Endothelial cell (in vitro differentiated cells): Measurements from ENCODE around the gene IQSEC3. TPM values are rescaled to one million over a fixed set of nuclear protein-coding genes. Genes with fewer than 3 reads are reported as not detected.

ENCODE experiments used
- DNase-seq: peaks from one replicate; pipeline ENCODE4 v3.0.0; 2021; ENCODE audit warnings: low spot score
- H3K27ac Mint-ChIP-seq: one replicate; pipeline ENCODE4 v1.8.0; 2021; ENCODE audit warnings: mixed read lengths, inconsistent platforms; ENCODE audit not compliant: unreplicated experiment
- H3K27me3 Mint-ChIP-seq: one replicate; pipeline ENCODE4 v1.8.0; 2021; ENCODE audit warnings: mild to moderate bottlenecking, moderate library complexity, mixed read lengths, inconsistent platforms; ENCODE audit not compliant: unreplicated experiment
- H3K36me3 Mint-ChIP-seq: one replicate; pipeline ENCODE4 v1.8.0; 2021; ENCODE audit warnings: mild to moderate bottlenecking, low read depth, mixed read lengths, inconsistent platforms; ENCODE audit not compliant: unreplicated experiment
- H3K4me1 Mint-ChIP-seq: one replicate; pipeline ENCODE4 v1.8.0; 2021; ENCODE audit warnings: mild to moderate bottlenecking, mixed read lengths, inconsistent platforms; ENCODE audit not compliant: unreplicated experiment
- H3K4me3 Mint-ChIP-seq: one replicate; pipeline ENCODE4 v1.8.0; 2021; ENCODE audit warnings: mild to moderate bottlenecking, mixed read lengths, inconsistent platforms; ENCODE audit not compliant: unreplicated experiment
- H3K9me3 Mint-ChIP-seq: one replicate; pipeline ENCODE4 v1.8.0; 2021; ENCODE audit warnings: mixed read lengths, inconsistent platforms; ENCODE audit not compliant: unreplicated experiment
- CTCF ChIP-seq: fragments of 200-600 bp; sonication (generic); IDR thresholded peaks from one replicate; pipeline ENCODE4 v1.5.0; 2021; ENCODE audit warnings: antibody characterized with exemption; ENCODE audit not compliant: unreplicated experiment
- total RNA-seq: library from RNA; stranded (reverse); fragmentation: NEBNext Ultra II Directional; extraction: Animal tissue kit (Norgen Biotek cat#: 25700); gene quantifications from one replicate; pipeline ENCODE4 v1.2.1, GENCODE V29; 2021; ENCODE audit not compliant: unreplicated experiment

The IQSEC3 gene
- total RNA-seq, 1 donor from 2014 or later: 13.2 TPM

DNA sequence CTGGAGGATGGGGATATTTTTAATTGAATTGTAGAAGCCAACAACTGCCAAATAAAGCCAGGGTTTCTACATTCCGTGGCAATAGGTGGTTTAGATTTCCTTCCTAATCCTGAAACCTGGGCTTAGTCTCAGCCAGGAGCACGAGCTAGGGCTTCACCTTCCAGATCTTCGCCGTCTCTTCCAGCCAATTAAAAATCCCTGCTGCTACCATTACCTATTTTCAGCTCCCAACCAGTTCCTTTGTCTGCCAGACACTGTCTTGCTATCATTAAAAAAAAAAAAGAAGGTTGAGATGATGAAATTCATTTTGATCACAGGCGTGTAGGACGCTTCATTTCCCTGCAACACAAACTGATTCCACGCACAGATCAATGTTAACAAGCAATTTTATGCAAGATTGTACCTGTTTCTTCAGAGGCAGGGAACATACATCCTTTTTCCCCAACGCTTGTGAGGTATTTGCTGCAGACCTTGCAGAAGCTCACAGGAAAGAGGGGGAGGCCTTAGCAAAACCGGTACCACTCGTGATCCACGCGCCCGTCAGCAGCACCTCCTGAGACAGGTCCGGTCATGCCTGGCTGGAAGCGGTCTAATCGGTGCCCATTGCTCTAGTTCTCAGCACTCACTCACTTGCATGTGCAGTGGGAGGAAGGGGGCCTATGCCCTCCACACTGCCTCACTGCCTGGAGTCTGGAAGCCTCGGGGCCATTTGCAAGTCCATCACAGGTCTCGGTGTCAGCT lies 82.3 kb downstream of the IQSEC3 start:
- Mint-ChIP-seq H3K4me3 (no peak overlapping the region), H3K36me3 (peaks cover 4% of the 10 kb centered on the region), H3K27ac (no peak overlapping the region), H3K9me3 (no peaks in the 10 kb centered on the region), H3K27me3 (peaks cover 8% of the 10 kb centered on the region), H3K4me1 (peaks cover 13% of the 10 kb centered on the region)
- no peak for TF ChIP-seq CTCF
- no peak for DNase-seq

- DNase-seq: no peak
- H3K9me3 Mint-ChIP-seq: no peaks in the 10 kb centered on the region
- no peak for TF ChIP-seq CTCF
- H3K36me3 Mint-ChIP-seq: peaks cover 4% of the 10 kb centered on the region
- H3K4me1 Mint-ChIP-seq: peaks cover 16% of the 10 kb centered on the region
- H3K27ac Mint-ChIP-seq: no peak overlapping the region
- peaks cover 9% of the 10 kb centered on the region for H3K27me3 Mint-ChIP-seq
- H3K4me3 Mint-ChIP-seq: no peak overlapping the region
Observed at GRCh38 chr12:151579-151978, 85.0 kb downstream of the IQSEC3 start.

DNA sequence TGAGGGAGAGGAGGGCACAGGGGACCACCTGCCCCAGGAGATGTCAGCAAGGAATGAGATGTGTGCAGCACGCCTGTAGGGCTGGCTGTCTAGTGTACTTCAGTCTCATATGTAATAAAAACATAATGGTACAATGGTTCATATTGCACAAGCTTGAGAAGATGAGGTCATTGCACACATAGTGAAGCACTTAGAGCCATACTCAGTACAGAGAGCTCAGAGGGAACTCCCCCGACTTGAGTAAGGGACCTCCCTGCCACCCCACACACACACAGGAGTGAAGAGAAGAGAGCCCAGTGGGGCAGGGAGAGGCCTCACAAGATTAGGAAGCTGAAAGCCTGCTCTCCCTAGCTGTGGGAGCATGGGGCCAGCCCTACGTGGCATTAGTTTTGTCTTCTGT lies 85.9 kb downstream of the IQSEC3 start:
- Mint-ChIP-seq H3K4me3 (no peak overlapping the region), H3K9me3 (no peaks in the 10 kb centered on the region), H3K36me3 (peaks cover 4% of the 10 kb centered on the region), H3K27ac (no peak overlapping the region), H3K4me1 (peaks cover 16% of the 10 kb centered on the region), H3K27me3 (peaks cover 9% of the 10 kb centered on the region)
- no peak for DNase-seq
- TF ChIP-seq CTCF: no peak

DNA sequence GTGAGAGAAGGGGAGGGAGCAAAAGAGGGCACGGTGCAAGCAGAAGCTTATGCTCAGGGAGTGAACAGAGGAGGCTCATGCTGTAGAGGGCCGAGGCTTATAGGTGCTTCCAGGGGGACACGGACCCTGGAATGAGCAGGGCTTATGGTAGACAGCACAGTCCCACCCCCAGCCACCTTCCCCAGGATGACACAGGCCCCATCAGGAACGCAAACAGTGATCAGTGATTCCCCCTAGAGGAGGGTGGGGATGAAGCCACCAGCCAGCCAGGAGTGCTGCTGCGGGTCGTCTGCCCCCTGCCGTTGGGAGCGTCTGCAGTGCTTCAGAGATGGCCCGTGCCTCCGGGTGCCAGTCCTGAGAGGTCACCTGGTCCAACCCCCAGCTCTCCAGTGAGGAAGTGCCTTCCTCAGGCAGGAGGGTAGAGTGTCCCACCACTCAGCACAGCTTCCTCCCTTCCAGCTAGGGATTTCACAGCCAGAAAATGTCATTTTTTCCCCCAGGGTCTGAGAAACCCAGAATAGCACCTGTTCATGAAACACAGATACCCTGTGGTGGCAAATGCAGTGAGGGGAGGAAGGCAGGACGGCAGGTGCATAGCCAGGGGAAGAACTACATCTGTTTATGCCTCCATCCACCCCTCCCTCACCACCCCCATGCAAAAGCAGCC lies 86.6 kb downstream of the IQSEC3 start:
- no peak overlapping the region for H3K4me3 Mint-ChIP-seq
- DNase-seq: peak; percentile 86
- peak; percentile 47 for TF ChIP-seq CTCF
- peaks cover 9% of the 10 kb centered on the region for H3K27me3 Mint-ChIP-seq
- no peaks in the 10 kb centered on the region for H3K9me3 Mint-ChIP-seq
- H3K36me3 Mint-ChIP-seq: peaks cover 4% of the 10 kb centered on the region
- peaks cover 16% of the 10 kb centered on the region for H3K4me1 Mint-ChIP-seq
- no peak overlapping the region for H3K27ac Mint-ChIP-seq

GRCh38 chr12:154058-154457 lies 87.5 kb downstream of the IQSEC3 start:
- H3K36me3 Mint-ChIP-seq: peaks cover 4% of the 10 kb centered on the region
- H3K4me3 Mint-ChIP-seq: no peak overlapping the region
- H3K27me3 Mint-ChIP-seq: peaks cover 11% of the 10 kb centered on the region
- H3K4me1 Mint-ChIP-seq: peaks cover 16% of the 10 kb centered on the region
- H3K9me3 Mint-ChIP-seq: no peaks in the 10 kb centered on the region
- no peak for DNase-seq
- no peak overlapping the region for H3K27ac Mint-ChIP-seq
- no peak for TF ChIP-seq CTCF
